ENCODE measurements around the gene LCN9. TPM values are rescaled to one million over a fixed set of nuclear protein-coding genes. Genes with fewer than 3 reads are reported as not detected.
"Not testable (repeated sequence)": the region's sequence is repeated elsewhere in the genome, so short reads cannot be mapped to it uniquely, and the experiment has no call there.

LCN9 gene
- total RNA-seq, 1 donor from 2014 or later, result not detected

GRCh38 chr9:135669616-135670285 is 6.6 kb downstream of the LCN9 start:
- Mint-ChIP-seq H3K27me3 (ENCODE audit: low read depth) (no peaks in the 10 kb centered on the region), H3K4me1 (ENCODE audit: low read depth) (no peaks in the 10 kb centered on the region), H3K9me3 (no peaks in the 10 kb centered on the region), H3K27ac (no peak overlapping the region), H3K36me3 (ENCODE audit: low read depth) (no peaks in the 10 kb centered on the region), H3K4me3 (ENCODE audit: low read depth) (no peak overlapping the region)
- intact Hi-C loops (cut with micrococcal nuclease), result no loop called here
- DNase-seq (ENCODE audit: low spot score), result no peak

- no peak overlapping the region for H3K4me3 Mint-ChIP-seq (ENCODE audit: low read depth)
- H3K27ac Mint-ChIP-seq, result no peak overlapping the region
- intact Hi-C loops (cut with micrococcal nuclease), result no loop called here
- H3K9me3 Mint-ChIP-seq, result no peaks in the 10 kb centered on the region
- H3K27me3 Mint-ChIP-seq (ENCODE audit: low read depth), result no peaks in the 10 kb centered on the region
- H3K36me3 Mint-ChIP-seq (ENCODE audit: low read depth), result no peaks in the 10 kb centered on the region
- no peak for DNase-seq (ENCODE audit: low spot score)
- no peaks in the 10 kb centered on the region for H3K4me1 Mint-ChIP-seq (ENCODE audit: low read depth)
Observed at GRCh38 chr9:135670721-135671590, 7.8 kb downstream of the LCN9 start.

- H3K27me3 Mint-ChIP-seq (ENCODE audit: low read depth), result no peaks in the 10 kb centered on the region
- H3K4me3 Mint-ChIP-seq (ENCODE audit: low read depth), result no peak overlapping the region
- H3K36me3 Mint-ChIP-seq (ENCODE audit: low read depth), result no peaks in the 10 kb centered on the region
- H3K27ac Mint-ChIP-seq, result no peak overlapping the region
- no peak for DNase-seq (ENCODE audit: low spot score)
- H3K9me3 Mint-ChIP-seq, result no peaks in the 10 kb centered on the region
- intact Hi-C loops (cut with micrococcal nuclease), result no loop called here
- H3K4me1 Mint-ChIP-seq (ENCODE audit: low read depth), result no peaks in the 10 kb centered on the region
Observed at GRCh38 chr9:135671591-135672041, 8.5 kb downstream of the LCN9 start.

GRCh38 chr9:135672786-135673185 is 9.7 kb downstream of the LCN9 start:
- DNase-seq (ENCODE audit: low spot score); intact Hi-C loops (cut with micrococcal nuclease); H3K27me3 Mint-ChIP-seq (ENCODE audit: low read depth): not testable (repeated sequence)

GRCh38 chr9:135673941-135674340 is 10.8 kb downstream of the LCN9 start:
- H3K9me3 Mint-ChIP-seq, result no peaks in the 10 kb centered on the region
- H3K36me3 Mint-ChIP-seq (ENCODE audit: low read depth), result no peaks in the 10 kb centered on the region
- intact Hi-C loops (cut with micrococcal nuclease), result no loop called here
- H3K27me3 Mint-ChIP-seq (ENCODE audit: low read depth), result no peaks in the 10 kb centered on the region
- no peak overlapping the region for H3K4me3 Mint-ChIP-seq (ENCODE audit: low read depth)
- no peak for DNase-seq (ENCODE audit: low spot score)
- no peak overlapping the region for H3K27ac Mint-ChIP-seq
- H3K4me1 Mint-ChIP-seq (ENCODE audit: low read depth), result no peaks in the 10 kb centered on the region

More at GRCh38 chr9:135672786-135673185, 9.7 kb downstream of the LCN9 start:
- H3K36me3 Mint-ChIP-seq (ENCODE audit: low read depth); H3K9me3 Mint-ChIP-seq; H3K27ac Mint-ChIP-seq; H3K4me1 Mint-ChIP-seq (ENCODE audit: low read depth); H3K4me3 Mint-ChIP-seq (ENCODE audit: low read depth): not testable (repeated sequence)

- no peaks in the 10 kb centered on the region for H3K36me3 Mint-ChIP-seq (ENCODE audit: low read depth)
- no peaks in the 10 kb centered on the region for H3K9me3 Mint-ChIP-seq
- no peaks in the 10 kb centered on the region for H3K4me1 Mint-ChIP-seq (ENCODE audit: low read depth)
- no peak overlapping the region for H3K27ac Mint-ChIP-seq
- DNase-seq (ENCODE audit: low spot score), result no peak
- no peaks in the 10 kb centered on the region for H3K27me3 Mint-ChIP-seq (ENCODE audit: low read depth)
- H3K4me3 Mint-ChIP-seq (ENCODE audit: low read depth), result no peak overlapping the region
- intact Hi-C loops (cut with micrococcal nuclease), result no loop called here
Observed at GRCh38 chr9:135674977-135675376, 11.9 kb downstream of the LCN9 start.

- Mint-ChIP-seq H3K27me3 (ENCODE audit: low read depth) (no peaks in the 10 kb centered on the region), H3K9me3 (no peaks in the 10 kb centered on the region), H3K4me1 (ENCODE audit: low read depth) (no peaks in the 10 kb centered on the region), H3K27ac (no peak overlapping the region), H3K36me3 (ENCODE audit: low read depth) (no peaks in the 10 kb centered on the region), H3K4me3 (ENCODE audit: low read depth) (no peak overlapping the region)
- intact Hi-C loops (cut with micrococcal nuclease), result no loop called here
- no peak for DNase-seq (ENCODE audit: low spot score)
Observed at GRCh38 chr9:135676891-135677290, 13.8 kb downstream of the LCN9 start.

- Mint-ChIP-seq H3K27me3 (ENCODE audit: low read depth) (no peaks in the 10 kb centered on the region), H3K27ac (no peak overlapping the region), H3K4me1 (ENCODE audit: low read depth) (no peaks in the 10 kb centered on the region), H3K36me3 (ENCODE audit: low read depth) (no peaks in the 10 kb centered on the region), H3K4me3 (ENCODE audit: low read depth) (no peak overlapping the region), H3K9me3 (no peaks in the 10 kb centered on the region)
- intact Hi-C loops (cut with micrococcal nuclease), result no loop called here
- no peak for DNase-seq (ENCODE audit: low spot score)
Observed at GRCh38 chr9:135677641-135678168, 14.6 kb downstream of the LCN9 start.

GRCh38 chr9:135678236-135679017 is 15.3 kb downstream of the LCN9 start:
- no peaks in the 10 kb centered on the region for H3K36me3 Mint-ChIP-seq (ENCODE audit: low read depth)
- H3K4me3 Mint-ChIP-seq (ENCODE audit: low read depth), result no peak overlapping the region
- no peak overlapping the region for H3K27ac Mint-ChIP-seq
- H3K9me3 Mint-ChIP-seq, result no peaks in the 10 kb centered on the region
- no peaks in the 10 kb centered on the region for H3K27me3 Mint-ChIP-seq (ENCODE audit: low read depth)
- no peaks in the 10 kb centered on the region for H3K4me1 Mint-ChIP-seq (ENCODE audit: low read depth)
- no peak for DNase-seq (ENCODE audit: low spot score)
- intact Hi-C loops (cut with micrococcal nuclease), result no loop called here

GRCh38 chr9:135680056-135680455 is 16.9 kb downstream of the LCN9 start:
- H3K4me3 Mint-ChIP-seq (ENCODE audit: low read depth), result no peak overlapping the region
- DNase-seq (ENCODE audit: low spot score), result no peak
- no peaks in the 10 kb centered on the region for H3K36me3 Mint-ChIP-seq (ENCODE audit: low read depth)
- H3K27ac Mint-ChIP-seq, result no peak overlapping the region
- intact Hi-C loops (cut with micrococcal nuclease), result no loop called here
- no peaks in the 10 kb centered on the region for H3K4me1 Mint-ChIP-seq (ENCODE audit: low read depth)
- H3K27me3 Mint-ChIP-seq (ENCODE audit: low read depth), result no peaks in the 10 kb centered on the region
- H3K9me3 Mint-ChIP-seq, result no peaks in the 10 kb centered on the region

GRCh38 chr9:135681161-135681560 is 18.1 kb downstream of the LCN9 start:
- DNase-seq (ENCODE audit: low spot score), result no peak
- intact Hi-C loops (cut with micrococcal nuclease), result no loop called here
- Mint-ChIP-seq H3K36me3 (ENCODE audit: low read depth) (no peaks in the 10 kb centered on the region), H3K4me3 (ENCODE audit: low read depth) (no peak overlapping the region), H3K27me3 (ENCODE audit: low read depth) (no peaks in the 10 kb centered on the region), H3K4me1 (ENCODE audit: low read depth) (no peaks in the 10 kb centered on the region), H3K9me3 (no peaks in the 10 kb centered on the region), H3K27ac (no peak overlapping the region)

- H3K9me3 Mint-ChIP-seq, result no peaks in the 10 kb centered on the region
- H3K27me3 Mint-ChIP-seq (ENCODE audit: low read depth), result no peaks in the 10 kb centered on the region
- no peaks in the 10 kb centered on the region for H3K36me3 Mint-ChIP-seq (ENCODE audit: low read depth)
- H3K4me1 Mint-ChIP-seq (ENCODE audit: low read depth), result no peaks in the 10 kb centered on the region
- no peak for DNase-seq (ENCODE audit: low spot score)
- H3K4me3 Mint-ChIP-seq (ENCODE audit: low read depth), result no peak overlapping the region
- intact Hi-C loops (cut with micrococcal nuclease), result no loop called here
- H3K27ac Mint-ChIP-seq, result no peak overlapping the region
Observed at GRCh38 chr9:135683401-135684034, 20.4 kb downstream of the LCN9 start.
